Colonic mucosa (tissue), 4 donors: ENCODE data around the gene TRMT1. TPM values are rescaled to one million over a fixed set of nuclear protein-coding genes. Genes with fewer than 3 reads are reported as not detected.

ENCODE experiments used
- DNase-seq: peaks from one replicate; pipeline ENCODE4 v3.0.0-alpha.2; 2020
- H3K27ac ChIP-seq: fragments of 200-600 bp; one replicate; pipeline ENCODE4 v1.8.0; 2021
- H3K27me3 ChIP-seq: fragments of 200-600 bp; one replicate; pipeline ENCODE4 v1.8.0; 2021
- H3K36me3 ChIP-seq: fragments of 200-600 bp; one replicate; pipeline ENCODE4 v1.8.0; 2021
- H3K4me1 ChIP-seq: fragments of 200-600 bp; one replicate; pipeline ENCODE4 v1.8.0; 2021; ENCODE audit warnings: mild to moderate bottlenecking
- H3K4me3 ChIP-seq: fragments of 200-600 bp; one replicate; pipeline ENCODE4 v1.8.0; 2021
- H3K9ac ChIP-seq, 2 donors: one replicate each; pipeline ENCODE4 v1.7.0; 2013; ENCODE audit warnings: control low read depth in 2 of 2, low read depth in 2 of 2, low read length in 2 of 2
- H3K9me3 ChIP-seq: fragments of 200-600 bp; one replicate; pipeline ENCODE4 v1.8.0; 2021
- intact Hi-C: fragments of 100-400 bp; cut with DNase I; formaldehyde crosslinking; loops from one replicate; pipeline ENCODE4 v1.14.1; 2022
- total RNA-seq, 2 donors: library from RNA; stranded (reverse); fragmentation: NEBNext Ultra II Directional in 1 of 2; extraction: Animal tissue kit (Norgen Biotek cat#: 25700) in 1 of 2; gene quantifications; one replicate each; pipeline ENCODE4 v1.2.1, GENCODE V29; 2021
- TF ChIP-seq, protein P1 (sequence below): fragments of 200-600 bp; IDR thresholded peaks from one replicate; pipeline ENCODE4 v1.8.0; 2022; ENCODE audit warnings: antibody characterized with exemption, mild to moderate bottlenecking
- donor health status: healthy.
- donor health status: DM: no; HTN: no; CAD: no.
- donor health status: DM: no; HTN: no; CAD: no.

TRMT1 gene
- total RNA-seq, 2 donors from 2014 or later, result 17.5 to 40.1 TPM

DNA sequence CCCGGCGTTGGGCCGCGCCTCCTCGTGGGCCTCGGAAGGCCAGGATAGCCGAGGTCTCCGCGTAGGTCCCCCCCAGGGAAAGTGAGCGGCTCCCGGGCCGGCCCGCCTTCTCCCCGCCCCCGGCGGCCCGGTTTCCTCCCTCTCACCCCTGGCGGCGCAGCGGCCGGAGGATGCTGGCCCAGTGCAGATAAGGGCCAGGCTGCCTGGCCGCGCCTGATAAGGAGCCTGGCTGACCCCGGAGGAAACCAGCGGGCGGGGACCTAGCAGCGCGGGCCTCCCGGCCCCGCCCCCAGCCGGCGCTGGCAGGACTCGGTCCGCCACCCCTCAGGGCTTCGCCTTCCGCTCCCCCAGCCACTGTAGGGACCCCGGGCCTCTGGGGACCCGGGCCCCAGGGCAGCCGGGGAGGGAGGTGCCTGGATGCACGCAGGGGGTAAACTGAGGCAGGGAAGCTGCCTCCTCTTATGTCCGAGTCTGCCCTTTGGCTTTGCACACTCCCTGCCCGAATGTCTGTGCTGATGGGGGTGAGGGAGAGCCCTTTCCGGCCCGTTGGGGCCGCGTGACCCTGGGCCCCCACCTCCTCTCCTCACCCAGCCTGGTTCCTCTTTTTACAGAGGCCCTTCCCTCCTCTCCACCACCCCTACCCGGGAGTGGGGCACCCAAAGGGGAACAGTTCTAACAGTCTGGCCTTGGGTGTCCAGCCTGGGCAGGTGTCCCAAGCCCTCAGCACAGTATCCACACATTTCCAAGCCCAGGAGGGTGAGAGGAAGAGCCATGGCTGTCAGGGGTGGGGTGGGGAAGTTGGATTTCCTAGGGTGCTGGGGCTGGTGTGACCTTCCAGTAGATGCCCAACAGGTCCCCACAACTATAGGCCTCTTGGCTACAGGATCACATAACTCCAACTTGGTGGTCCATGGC is 13.6 kb downstream of the TRMT1 start, which contains the start of gene LYL1:
Gene LYL1 (minus strand): TSS at position 193 of the 915 bp plus-strand sequence. CDS start 1,687 bp downstream, outside the sequence.
- intact Hi-C loops, result no loop called here
- Histone ChIP-seq H3K36me3 (no peaks in the 10 kb centered on the region), H3K9ac (peak within 1 kb of the TSS; percentile 76 to 83), H3K27me3 (no peaks in the 10 kb centered on the region), H3K4me1 (peaks cover 16% of the 10 kb centered on the region), H3K27ac (peak within 1 kb of the TSS; percentile 62), H3K4me3 (peak within 1 kb of the TSS; percentile 52), H3K9me3 (no peaks in the 10 kb centered on the region)
- peak; percentile 75 for DNase-seq
- TF ChIP-seq, protein P1, sequence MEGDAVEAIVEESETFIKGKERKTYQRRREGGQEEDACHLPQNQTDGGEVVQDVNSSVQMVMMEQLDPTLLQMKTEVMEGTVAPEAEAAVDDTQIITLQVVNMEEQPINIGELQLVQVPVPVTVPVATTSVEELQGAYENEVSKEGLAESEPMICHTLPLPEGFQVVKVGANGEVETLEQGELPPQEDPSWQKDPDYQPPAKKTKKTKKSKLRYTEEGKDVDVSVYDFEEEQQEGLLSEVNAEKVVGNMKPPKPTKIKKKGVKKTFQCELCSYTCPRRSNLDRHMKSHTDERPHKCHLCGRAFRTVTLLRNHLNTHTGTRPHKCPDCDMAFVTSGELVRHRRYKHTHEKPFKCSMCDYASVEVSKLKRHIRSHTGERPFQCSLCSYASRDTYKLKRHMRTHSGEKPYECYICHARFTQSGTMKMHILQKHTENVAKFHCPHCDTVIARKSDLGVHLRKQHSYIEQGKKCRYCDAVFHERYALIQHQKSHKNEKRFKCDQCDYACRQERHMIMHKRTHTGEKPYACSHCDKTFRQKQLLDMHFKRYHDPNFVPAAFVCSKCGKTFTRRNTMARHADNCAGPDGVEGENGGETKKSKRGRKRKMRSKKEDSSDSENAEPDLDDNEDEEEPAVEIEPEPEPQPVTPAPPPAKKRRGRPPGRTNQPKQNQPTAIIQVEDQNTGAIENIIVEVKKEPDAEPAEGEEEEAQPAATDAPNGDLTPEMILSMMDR, result no peak

DNA sequence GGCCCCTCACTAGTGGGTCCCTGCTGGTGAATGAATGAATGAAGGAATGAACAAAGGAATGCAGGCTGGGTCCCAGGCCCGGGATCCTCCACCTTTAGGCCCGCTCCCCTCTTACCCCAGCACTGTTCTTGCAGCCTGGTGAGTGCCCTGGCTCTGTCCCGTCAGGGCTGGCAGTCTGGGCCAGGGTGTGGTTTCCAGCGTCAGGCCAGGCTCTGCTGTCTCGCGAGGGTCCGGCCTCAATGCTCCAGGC is 14.2 kb downstream of the TRMT1 start:
- TF ChIP-seq, protein P1, result no peak
- Histone ChIP-seq H3K9me3 (no peaks in the 10 kb centered on the region), H3K9ac (peak overlapping the region; percentile 76 to 83), H3K36me3 (no peaks in the 10 kb centered on the region), H3K4me3 (peak overlapping the region; percentile 52), H3K4me1 (peaks cover 16% of the 10 kb centered on the region), H3K27ac (peak overlapping the region; percentile 62), H3K27me3 (no peaks in the 10 kb centered on the region)
- DNase-seq, result no peak
- intact Hi-C loops, result no loop called here

- Histone ChIP-seq H3K27me3 (no peaks in the 10 kb centered on the region), H3K27ac (peak overlapping the region; percentile 62), H3K4me1 (peaks cover 16% of the 10 kb centered on the region), H3K9me3 (no peaks in the 10 kb centered on the region), H3K36me3 (no peaks in the 10 kb centered on the region), H3K9ac (peak overlapping the region; percentile 76 to 83), H3K4me3 (peak overlapping the region; percentile 52)
- TF ChIP-seq, protein P1, result no peak
- intact Hi-C loops, result no loop called here
- no peak for DNase-seq
Measured at GRCh38 chr19:13101590-13102415, 14.7 kb downstream of the TRMT1 start.

- DNase-seq, result no peak
- intact Hi-C loops, result no loop called here
- Histone ChIP-seq H3K27ac (no peak overlapping the region), H3K4me1 (peaks cover 16% of the 10 kb centered on the region), H3K27me3 (no peaks in the 10 kb centered on the region), H3K9me3 (no peaks in the 10 kb centered on the region), H3K36me3 (no peaks in the 10 kb centered on the region), H3K9ac (peak overlapping the region; percentile 2 to 21), H3K4me3 (peak overlapping the region; percentile 52)
- TF ChIP-seq, protein P1, result no peak
Measured at GRCh38 chr19:13100841-13101589, 15.5 kb downstream of the TRMT1 start.

- Histone ChIP-seq H3K4me3 (no peak overlapping the region), H3K27ac (peak overlapping the region; percentile 65), H3K9ac (peak overlapping the region in 1 of 2 donors; percentile 71), H3K27me3 (no peaks in the 10 kb centered on the region), H3K4me1 (peaks cover 16% of the 10 kb centered on the region), H3K36me3 (no peaks in the 10 kb centered on the region), H3K9me3 (no peaks in the 10 kb centered on the region)
- TF ChIP-seq, protein P1, result no peak
- DNase-seq, result no peak
- intact Hi-C loops, result no loop called here
Measured at GRCh38 chr19:13100031-13100588, 16.4 kb downstream of the TRMT1 start.
